Midbrain (tissue), 1 donor: ENCODE results near the gene GNG10.
"Not testable (repeated sequence)": the region's sequence is repeated elsewhere in the genome, so short reads cannot be mapped to it uniquely, and the experiment has no call there.

Experiments
- DNase-seq: peaks from one replicate; lab custom pipeline; 2025; lab: John Stamatoyannopoulos, UW

GNG10 gene

GRCh38 chr9:111661150-111661801, at the start of gene GNG10:
Gene GNG10 (plus strand): TSS chr9:111661605. CDS start chr9:111661635, 30 bp downstream.
- peak; percentile 45 for DNase-seq

GRCh38 chr9:111613436-111614040, 47.9 kb upstream of the GNG10 start:
- DNase-seq, result no peak

DNA sequence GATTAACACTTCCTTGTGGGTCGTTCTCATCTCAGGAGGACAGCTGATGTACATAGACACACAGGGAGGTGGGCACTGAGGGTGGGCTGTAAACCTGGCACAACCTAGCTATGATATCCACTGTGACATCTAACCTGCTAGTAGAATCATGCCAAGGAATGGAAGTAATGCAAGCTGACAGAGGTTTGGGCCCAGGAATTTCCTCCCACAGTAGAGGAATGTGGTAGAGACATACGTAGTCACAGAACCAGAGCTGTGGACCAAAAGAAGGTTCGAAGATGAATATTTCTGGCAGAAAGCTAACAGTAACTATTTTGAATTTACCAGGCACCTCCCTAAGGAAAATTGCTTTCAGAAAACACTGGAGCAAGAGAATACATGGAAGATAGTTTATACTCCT, 45.5 kb upstream of the GNG10 start:
- DNase-seq, result no peak

DNA sequence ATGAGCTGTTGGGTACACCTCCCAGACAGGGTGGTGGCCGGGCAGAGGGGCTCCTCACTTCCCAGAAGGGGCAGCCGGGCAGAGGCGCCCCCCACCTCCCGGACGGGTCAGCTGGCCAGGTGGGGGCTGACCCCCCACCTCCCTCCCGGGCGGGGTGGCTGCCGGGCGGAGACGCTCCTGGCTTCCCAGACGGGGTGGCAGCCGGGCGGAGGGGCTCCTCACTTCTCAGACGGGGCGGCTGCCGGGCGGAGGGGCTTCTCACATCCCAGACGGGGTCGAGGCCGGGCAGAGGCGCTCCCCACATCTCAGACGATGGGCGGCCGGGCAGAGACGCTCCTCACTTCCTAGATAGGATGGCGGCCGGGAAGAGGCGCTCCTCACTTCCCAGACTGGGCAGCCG, 44.1 kb upstream of the GNG10 start:
- DNase-seq, result not testable (repeated sequence)

GRCh38 chr9:111621895-111622480, 39.4 kb upstream of the GNG10 start:
- peak; percentile 21 for DNase-seq

DNA sequence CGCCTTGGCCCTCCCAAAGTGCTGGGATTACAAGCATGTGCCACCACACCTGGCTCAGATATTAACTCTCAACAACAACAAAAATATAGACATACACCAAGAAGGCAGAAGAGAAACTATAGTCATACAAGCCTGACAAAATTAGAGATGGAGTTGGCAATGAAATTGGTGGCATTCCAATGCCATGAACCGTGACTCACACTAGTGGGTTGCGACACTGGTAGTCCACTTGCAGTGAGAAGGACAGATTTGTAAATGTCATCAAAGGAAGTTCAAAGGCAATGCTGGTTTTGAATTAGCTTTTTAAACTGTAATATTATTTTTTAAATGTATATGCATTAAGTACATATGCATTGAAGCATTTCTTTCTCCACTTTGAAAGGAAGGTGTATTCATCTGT, 38.8 kb upstream of the GNG10 start:
- DNase-seq, result no peak

- no peak for DNase-seq
These were observed 34.0 kb upstream of the GNG10 start for GRCh38 chr9:111627260-111627963.

- DNase-seq, result no peak
These were observed 33.0 kb upstream of the GNG10 start for GRCh38 chr9:111628411-111628810.

- no peak for DNase-seq
These were observed 31.0 kb upstream of the GNG10 start for GRCh38 chr9:111630182-111630963.

DNA sequence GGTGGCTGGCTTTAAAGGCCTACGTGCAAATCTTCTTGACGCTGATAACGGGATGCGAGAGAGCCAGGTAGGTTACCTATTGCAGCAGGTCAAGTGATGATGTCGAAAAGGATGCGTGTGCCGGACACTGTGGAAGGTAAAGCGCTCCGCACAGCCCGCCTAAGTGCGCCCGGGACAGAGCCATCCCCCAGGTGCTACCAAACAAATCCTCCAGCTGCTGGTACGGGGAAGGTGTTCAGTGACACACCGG, 30.5 kb upstream of the GNG10 start:
- DNase-seq, result no peak

- DNase-seq, result peak; percentile 98
These were observed 30.0 kb upstream of the GNG10 start, which contains the start of gene DNAJC25 for GRCh38 chr9:111631214-111631971. Gene DNAJC25 (plus strand): TSS chr9:111631334. CDS start chr9:111631408, 74 bp downstream.

DNA sequence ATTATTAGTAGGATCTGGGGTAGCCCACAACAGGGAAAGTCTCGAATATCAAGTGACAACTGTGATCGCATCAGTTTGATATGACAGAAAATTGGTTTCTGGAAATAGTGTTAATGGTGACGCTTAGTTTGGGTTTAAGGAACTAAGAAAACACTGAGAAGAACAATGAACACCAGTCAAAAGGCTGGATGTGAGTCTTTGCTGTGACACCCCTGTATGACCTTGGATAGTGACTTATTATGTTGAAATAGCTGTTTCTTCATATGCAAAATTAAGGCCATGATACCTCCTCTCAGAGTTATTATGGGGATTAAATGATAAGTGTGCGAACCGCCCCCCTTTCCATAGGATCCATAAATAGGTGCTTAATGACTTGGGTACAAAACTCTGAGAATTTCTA, 29.3 kb upstream of the GNG10 start:
- no peak for DNase-seq

GRCh38 chr9:111632695-111633388, 28.6 kb upstream of the GNG10 start:
- DNase-seq, result no peak

DNA sequence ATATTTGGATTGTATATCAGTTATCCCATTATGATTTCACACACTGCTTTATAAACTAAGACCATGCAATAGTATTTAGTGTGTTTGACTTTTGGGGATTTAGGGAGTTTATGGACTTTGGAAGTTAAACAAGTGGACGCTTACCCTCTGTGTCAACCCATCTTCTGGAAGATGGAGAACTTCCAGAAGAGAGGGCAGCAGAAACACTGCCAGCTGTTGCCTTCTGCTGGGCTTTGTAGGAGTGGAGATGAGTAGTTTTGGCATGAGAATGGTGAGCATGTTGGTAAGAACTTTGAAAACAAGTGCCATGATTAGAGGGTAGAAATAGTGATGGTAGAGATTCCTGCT, 28.0 kb upstream of the GNG10 start:
- no peak for DNase-seq

DNA sequence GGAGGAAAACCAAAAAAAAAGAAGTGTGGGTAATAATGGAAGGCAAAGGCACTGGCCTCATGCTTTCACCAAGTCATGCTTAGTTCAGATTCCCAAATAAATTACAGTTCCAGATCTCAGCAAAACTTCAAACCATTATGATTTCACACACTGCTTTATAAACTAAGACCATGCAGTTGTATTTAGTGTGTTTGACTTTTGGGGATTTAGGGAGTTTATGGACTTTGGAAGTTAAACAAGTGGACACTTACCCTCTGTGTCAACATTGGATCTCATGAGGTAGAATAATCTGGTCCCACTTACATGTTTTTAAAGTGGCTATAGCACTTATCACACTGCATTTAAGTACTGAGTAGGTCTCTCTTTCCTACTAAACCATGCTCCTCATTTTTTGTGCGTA, 26.5 kb upstream of the GNG10 start:
- no peak for DNase-seq

- DNase-seq, result no peak
These were observed 23.9 kb upstream of the GNG10 start for GRCh38 chr9:111637421-111637950.

GRCh38 chr9:111644195-111644772, 17.1 kb upstream of the GNG10 start:
- DNase-seq, result no peak

DNA sequence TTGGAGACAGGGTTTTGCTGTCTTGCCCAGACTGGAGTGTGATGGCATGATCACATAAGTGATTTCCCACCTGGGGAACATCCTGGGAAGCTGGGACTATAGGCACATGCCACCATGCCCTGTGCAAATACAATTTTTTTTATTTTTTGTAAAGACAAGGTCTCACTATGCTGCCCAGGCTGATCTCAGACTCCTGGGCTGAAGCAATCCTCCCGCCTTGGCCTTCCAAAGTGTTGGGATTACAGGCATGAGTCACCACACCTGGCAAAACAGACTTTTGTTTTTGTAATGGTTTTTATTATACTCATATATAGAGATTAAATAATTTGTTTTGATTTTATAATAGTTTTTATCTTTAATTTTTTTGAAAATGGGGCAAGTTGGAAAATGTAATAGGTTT, 15.6 kb upstream of the GNG10 start:
- DNase-seq, result no peak

- no peak for DNase-seq
These were observed 15.0 kb upstream of the GNG10 start for GRCh38 chr9:111646417-111646816.

DNA sequence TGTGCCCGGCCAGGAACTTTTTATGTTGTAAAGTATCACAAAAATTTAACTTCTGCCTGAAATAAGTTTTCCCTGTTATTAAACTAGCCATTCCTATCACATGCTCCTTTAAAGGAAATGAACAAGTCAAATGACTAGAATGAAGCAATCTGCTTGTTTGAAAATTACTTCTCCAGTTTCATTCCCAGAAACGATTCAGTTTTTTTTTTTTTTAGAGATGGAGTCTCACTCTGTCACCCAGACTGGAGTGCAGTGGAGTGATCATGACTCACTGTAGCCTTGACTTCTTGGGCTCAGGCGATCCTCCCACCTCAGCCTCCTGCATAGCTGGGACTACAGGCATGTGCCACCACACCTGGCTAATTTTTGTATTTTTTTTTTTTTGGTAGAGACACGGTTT, 13.3 kb upstream of the GNG10 start:
- DNase-seq, result no peak
